ENCODE measurements around the gene CMC1. TPM values are rescaled to one million over a fixed set of nuclear protein-coding genes. Genes with fewer than 3 reads are reported as not detected.

The CMC1 gene
- total and polyA plus RNA-seq, 9 of the 15 experiments (the other 6 are each of a cell fraction or from before 2014, with no cell fraction given), result 15.9 to 74.6 (median 48.9) TPM

GRCh38 chr3:28345690-28346089, 104.3 kb downstream of the CMC1 start:
- Histone ChIP-seq H3K4me1 (replicated peaks in 1 of 2; ENCODE audit: control insufficient read depth in 2 of 2, insufficient read depth in 2 of 2, low read length in 2 of 2) (peaks cover 4 to 10% of the 10 kb centered on the region in 2 experiments; a peak in 3 of 5 replicates), H3K27ac (ENCODE audit: extremely low read depth, low read depth, low read length) (no peak overlapping the region), H3K9ac (ENCODE audit: insufficient read depth in 1 of 2, low read depth in 2 of 2, low read length in 2 of 2) (0 out of 4 replicates have a peak overlapping the region, but pooled peaks of 1 of the 2 experiments have one; percentile 5), H2AFZ (ENCODE audit: low read depth, low read length) (no peak overlapping the region), H3K79me2 (ENCODE audit: control insufficient read depth, insufficient read depth, low read length) (peaks cover 87% of the 10 kb centered on the region), H3K27me3 (ENCODE audit: control insufficient read depth in 2 of 2, insufficient read depth in 2 of 2, low read length in 2 of 2) (no peaks in the 10 kb centered on the region), H3K4me2 (ENCODE audit: insufficient read depth, low read length) (peak overlapping the region; percentile 65; the same call in 1 of the 2 replicates), H3K9me3 (replicated peaks; ENCODE audit: control insufficient read depth, insufficient read depth, low read depth, low read length) (no peaks in the 10 kb centered on the region), H3K36me3 (ENCODE audit: control insufficient read depth, insufficient read depth, low read length) (peaks cover 6% of the 10 kb centered on the region; the same call in 1 of the 3 replicates), H4K20me1 (replicated peaks; ENCODE audit: control insufficient read depth, insufficient read depth, low read length) (no peaks in the 10 kb centered on the region), H3K9me1 (ENCODE audit: control insufficient read depth, insufficient read depth, low read length) (no peaks in the 10 kb centered on the region), H3K4me3 (no peak overlapping the region)
- TF ChIP-seq CEBPG (CRISPR knock-in tag; IDR thresholded peaks at IDR 0.05) (no peak), CEBPG (tag; conservative IDR thresholded peaks at IDR 0.05 in 1 of 2, IDR thresholded peaks at IDR 0.05 in 1 of 2) (peak; percentile 68 to 83; a peak in 3 of 4 replicates), ARID3A (IDR thresholded peaks at IDR 0.05; ENCODE audit: borderline replicate concordance, low read depth, low read length) (no peak), JUN (IDR thresholded peaks at IDR 0.05; ENCODE audit: borderline replicate concordance, low read depth, low read length) (no peak), JUN (CRISPR knock-in tag; IDR thresholded peaks at IDR 0.05; ENCODE audit: borderline replicate concordance) (no peak), ATF3 (IDR thresholded peaks at IDR 0.05) (peak; percentile 81), ATF3 (CRISPR knock-in tag; conservative IDR thresholded peaks at IDR 0.05) (no peak), ZBTB12 (CRISPR knock-in tag; IDR thresholded peaks at IDR 0.05) (no peak), CEBPB (tag; IDR thresholded peaks at IDR 0.05) (peak; percentile 64; the same call in 1 of the 2 replicates)
- DNase-seq (ENCODE audit: extremely low read depth in 1 of 4, low spot score in 3 of 4) (no peak), FAIRE-seq (no peak), ATAC-seq (no peak)
- intact Hi-C loops (cut with micrococcal nuclease) (no loop called here), in situ Hi-C loops (cut with MboI) (no loop called here)
- ChIA-PET POLR2A (no interaction called here), CTCF (ENCODE audit: low intra/inter-chr PET ratio) (no interaction called here)
- no TSS peak for BruUV-seq (replicated peaks)
- WGBS (ENCODE audit: insufficient coverage, low coverage, missing lambda C conversion rate), result 93% methylated on average over 1 of the region's 1 CpG
